Stimulated activated CD4-positive, alpha-beta T cell treated with anti-CD3 and anti-CD28 coated beads, TNF-alpha, amount 100 ng/mL, for 4 hours (primary cell): Measurements from ENCODE around the gene FRMD1.

Experiments
- DNase-seq, 3 experiments: peaks; one replicate each; pipeline ENCODE4 v3.0.0-alpha.2; 2020; ENCODE audit warnings: low read depth in 3 of 3

The FRMD1 gene

DNA sequence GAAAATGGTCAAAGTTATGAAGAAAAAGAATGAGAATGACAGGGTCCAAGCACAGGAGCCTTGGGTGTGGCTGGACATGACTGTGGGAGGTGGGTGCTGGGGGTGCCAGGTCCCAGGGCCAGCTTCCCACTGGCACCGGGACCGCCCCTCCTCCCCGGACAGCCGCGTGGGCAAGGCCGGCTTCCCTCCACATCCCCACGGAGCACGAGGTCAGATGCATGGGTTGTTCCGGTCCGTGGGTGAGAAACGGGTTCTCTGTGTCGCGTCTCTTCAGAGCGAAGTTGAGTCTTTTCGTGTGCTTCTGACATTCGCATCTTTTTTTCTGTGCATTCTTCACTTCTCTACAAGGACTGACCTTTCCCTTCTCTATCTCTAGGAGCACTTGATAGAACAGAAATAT lies 51.5 kb downstream of the FRMD1 start:
- DNase-seq, result no peak

DNA sequence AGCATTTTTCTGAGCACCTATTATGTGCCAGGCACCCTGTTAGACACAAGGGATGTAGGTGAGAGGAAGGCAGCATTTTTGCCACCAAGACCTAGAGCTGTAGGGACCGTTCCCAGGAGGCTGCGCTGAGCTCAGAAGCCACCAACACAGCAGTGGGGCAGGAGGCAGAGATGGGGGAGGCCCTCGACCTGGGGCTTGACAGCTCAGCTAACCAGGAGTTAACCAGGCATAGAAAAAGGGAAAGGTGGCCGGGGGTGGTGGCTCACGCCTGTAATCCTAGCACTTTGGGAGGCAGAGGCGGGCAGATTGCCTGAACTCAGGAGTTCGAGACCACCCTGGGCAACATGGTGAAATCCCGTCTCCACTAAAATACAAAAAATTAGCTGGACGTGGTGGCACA lies 52.1 kb downstream of the FRMD1 start:
- DNase-seq, result no peak

DNA sequence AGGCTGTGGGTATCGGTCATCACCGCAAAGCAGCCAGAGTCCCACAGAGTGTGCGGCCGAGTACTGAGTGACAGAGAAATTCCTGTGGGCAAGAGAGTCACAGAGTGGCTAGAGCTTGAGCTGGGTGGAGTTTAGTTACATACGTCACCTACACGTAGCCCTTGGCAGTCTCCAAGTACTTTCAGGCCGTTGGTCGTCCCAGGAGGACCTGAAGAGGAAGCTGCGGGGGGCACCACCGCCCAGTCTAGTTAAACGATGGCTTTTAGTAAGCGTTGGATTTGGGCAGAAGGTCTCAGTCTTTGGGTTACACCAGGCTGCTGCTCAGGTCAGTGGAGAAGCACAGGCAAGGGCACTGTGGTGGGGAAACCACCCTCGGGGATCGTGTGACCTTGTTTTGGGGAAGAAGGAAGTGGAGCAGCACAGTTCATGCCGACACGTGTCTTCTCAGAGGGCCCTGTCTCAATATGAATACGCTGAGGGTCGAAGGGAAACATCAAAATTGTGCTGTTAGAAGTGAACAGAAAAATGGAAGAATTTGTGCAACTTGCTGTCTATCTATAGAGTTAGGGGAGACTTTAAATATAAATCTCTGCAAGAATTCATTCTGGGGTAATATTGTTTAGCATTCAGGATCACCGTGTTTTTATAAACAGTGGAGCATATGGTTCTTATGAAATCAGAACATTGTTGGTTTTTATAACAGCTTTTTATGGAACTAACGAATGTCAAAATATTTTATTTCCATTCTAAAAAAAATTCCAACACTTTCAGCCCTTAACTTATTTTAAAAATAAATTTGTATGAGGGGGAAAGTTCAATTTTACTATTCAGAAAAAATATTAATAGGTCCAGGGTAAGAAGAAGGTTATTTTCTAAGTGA lies 52.9 kb downstream of the FRMD1 start:
- no peak for DNase-seq

DNA sequence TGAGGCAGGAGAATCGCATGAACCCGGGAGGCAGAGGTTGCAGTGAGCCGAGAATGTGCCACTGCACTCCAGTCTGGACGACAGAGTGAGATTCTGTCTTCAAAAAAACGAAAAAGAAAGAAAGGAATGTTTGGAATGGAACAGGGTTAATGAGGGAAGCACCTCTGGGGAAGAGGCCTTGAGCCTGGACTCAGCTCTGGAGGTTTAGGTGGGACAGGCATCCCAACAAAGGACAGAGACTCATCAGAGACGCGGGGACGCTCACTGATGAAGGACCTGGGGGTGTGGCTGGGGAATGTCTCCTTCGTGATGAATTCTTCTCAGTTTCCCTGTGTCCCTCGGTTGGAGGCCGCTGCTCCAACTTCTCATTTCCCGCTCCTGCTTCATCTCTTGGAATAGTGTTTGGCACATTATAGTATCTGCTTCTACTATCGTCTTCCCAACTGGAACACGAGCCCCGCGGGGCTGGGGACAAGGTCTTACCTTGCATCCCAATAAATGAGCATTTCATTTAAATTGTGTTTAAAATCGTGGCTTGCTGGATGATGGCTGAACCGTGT lies 54.0 kb downstream of the FRMD1 start:
- DNase-seq, result no peak

DNA sequence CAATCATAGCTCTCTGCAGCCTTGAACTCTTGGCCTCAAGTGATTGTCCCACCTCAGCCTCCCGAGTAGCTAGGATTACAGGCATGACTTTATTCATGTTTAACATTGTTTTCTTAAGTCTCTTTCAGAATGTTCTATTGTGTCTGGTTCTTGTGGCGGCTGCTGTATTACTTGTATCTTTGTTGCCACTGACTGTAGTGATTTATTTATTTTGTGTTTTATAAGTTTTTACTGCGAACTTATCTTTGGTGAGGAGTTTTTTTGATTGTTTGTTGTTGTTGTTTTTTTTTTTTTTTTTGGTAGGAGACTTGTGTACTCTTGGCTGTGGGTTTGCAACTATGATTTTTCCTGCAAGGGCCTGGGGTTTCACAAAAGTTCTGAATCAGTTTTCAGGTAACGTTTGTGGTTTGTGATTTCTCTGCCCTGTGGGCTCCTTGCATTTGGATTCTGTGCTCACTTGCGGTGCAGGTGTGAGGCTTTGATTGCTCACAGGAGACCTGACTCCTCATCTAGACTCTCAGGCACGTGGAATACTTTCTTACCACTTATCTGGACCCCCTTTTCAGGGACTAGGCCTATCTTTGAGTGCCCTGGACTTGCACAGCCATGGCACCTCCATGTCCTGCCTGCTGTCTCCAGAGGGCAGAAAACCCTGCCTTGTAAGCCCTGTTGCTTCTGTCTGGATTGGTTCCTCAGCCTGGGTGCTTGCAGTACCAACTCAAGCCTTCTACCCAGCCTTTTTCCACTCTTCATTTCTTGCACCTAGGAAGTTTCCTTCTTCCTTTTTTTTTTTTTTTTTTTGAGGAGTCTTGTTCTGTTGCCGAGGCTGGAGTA lies 56.3 kb downstream of the FRMD1 start:
- DNase-seq, result no peak

DNA sequence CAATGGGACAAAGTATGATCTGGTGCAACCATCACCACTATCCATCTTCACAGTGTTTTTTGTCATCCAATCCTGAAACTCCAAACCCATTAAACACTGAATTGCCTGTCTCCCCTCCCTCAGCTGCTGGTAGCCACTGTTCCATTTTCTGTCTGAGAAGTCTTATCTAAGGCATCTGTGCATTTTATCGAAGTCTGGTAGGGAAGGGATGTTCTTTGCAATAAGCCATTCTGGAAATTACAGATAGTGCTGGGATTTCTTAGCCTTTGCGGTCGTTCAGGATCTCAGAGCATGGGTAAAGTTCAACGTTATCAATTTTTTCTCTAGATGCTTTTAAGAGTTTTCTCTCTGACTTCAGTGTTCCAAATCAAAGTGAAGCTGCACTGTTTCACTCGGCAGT lies 57.4 kb downstream of the FRMD1 start:
- DNase-seq, result no peak

DNA sequence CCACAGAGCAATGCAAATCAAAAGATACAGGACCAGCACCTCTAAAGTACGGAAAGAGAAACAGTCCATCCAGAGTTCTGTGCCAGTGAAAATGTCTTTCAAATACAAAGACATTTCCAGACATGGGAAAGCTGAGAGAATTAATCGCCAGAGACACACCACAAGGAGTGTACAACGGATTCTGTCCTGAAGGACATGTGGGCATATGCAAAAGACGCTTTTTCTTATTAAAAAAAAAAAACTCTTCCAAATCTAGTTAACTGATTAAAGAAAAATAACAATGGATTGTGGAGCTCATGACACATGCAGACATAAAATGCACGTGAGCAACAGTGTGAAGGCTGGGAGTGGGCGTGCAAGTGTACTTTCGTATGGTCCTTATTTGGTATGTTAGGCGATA lies 58.8 kb downstream of the FRMD1 start:
- no peak for DNase-seq

DNA sequence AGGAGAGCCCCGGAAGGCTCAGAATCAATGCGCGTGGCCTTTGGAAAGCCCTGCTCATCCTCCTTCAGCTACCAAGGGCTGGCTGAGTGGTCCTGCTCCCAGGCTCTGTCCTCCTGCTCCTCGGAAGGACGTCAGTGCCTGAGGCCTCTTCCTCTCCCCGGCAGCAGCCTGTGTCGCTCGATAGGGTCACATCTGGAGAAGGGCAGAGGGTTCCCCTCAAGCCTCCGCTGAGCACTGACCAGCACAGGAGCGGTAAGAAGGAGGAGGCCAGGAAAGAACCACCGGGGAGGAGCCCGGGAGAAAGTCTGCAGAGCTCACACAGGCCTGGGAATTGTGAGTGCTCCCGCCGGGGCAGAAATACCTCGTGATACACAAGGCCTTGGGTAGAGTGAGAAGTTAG lies 60.3 kb downstream of the FRMD1 start:
- DNase-seq, result no peak

DNA sequence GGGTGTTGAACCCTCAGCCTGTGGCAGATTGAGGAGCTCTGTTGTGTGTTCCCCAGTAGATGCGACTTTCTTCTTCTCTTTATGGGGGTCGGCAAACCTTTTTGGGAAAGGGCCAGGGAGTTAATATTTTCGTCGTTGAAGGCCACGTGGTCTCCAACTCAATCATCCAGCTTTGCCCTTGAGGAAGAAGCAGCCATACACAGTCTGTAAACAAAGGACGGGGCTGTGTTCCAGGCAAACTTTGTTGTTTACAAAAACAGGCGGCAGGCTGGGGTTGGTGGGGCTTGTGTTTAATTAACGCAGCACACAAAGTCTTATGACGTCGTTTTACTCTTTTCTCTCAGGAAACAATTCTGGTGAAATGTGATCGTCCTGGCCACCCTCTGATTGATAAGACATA lies 61.4 kb downstream of the FRMD1 start:
- no peak for DNase-seq

DNA sequence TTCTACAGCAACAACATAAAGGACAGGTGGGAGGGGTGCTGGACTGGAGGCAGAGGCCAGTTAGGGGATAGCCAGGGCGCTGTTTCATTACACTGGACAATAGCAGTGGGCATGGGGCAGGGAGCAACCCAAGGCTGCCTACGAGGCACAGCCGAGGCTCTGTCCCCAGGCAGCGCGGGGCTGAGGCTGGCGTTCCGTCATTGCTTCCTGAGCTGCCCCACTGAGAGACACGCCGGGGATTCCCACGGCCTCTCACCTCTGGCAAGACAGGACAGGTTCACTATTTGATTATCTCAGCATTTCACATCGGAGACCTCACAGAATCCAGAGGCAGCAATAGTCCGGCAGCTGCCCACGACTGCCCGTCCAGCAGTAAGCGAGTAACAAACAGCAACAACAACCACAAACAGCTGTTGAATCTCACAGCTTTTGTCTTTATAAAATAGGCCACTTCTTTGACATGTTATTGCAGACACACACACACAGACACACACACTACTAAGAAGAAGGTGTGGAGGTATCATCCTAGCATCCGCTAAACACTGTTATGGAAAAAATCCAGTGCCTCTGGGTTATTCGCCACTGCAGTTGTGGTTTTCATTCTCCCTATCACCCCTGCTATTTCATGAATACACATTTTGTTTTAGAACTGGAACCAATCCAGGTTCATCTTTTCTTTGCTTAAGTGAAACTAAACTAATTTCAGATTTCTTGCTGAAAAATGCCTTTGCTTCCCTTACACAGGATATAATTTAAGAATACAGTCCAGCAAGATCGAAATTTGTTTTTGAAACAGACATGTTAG lies 62.1 kb downstream of the FRMD1 start:
- no peak for DNase-seq

DNA sequence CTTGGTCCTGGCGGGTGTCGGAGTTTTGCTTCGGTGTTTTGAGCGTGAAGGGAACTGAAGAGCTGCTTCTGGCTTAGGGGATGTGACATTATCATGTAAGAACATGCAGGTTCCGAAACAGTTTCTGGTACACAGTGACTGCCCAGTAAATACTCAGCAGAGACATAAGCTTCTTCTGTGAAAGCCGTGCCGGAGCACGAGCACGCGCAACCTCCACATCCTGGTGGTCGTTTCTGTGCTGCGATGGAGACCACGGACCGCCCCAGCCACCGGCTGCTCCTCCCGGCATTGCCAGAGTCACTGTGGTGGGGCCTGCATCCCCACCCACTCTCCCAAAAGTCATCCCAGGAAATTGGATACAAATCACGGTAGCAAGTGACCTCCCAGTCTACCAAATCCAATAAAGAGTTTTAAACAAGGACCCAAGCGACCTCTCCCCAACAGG lies 62.8 kb downstream of the FRMD1 start:
- no peak for DNase-seq

DNA sequence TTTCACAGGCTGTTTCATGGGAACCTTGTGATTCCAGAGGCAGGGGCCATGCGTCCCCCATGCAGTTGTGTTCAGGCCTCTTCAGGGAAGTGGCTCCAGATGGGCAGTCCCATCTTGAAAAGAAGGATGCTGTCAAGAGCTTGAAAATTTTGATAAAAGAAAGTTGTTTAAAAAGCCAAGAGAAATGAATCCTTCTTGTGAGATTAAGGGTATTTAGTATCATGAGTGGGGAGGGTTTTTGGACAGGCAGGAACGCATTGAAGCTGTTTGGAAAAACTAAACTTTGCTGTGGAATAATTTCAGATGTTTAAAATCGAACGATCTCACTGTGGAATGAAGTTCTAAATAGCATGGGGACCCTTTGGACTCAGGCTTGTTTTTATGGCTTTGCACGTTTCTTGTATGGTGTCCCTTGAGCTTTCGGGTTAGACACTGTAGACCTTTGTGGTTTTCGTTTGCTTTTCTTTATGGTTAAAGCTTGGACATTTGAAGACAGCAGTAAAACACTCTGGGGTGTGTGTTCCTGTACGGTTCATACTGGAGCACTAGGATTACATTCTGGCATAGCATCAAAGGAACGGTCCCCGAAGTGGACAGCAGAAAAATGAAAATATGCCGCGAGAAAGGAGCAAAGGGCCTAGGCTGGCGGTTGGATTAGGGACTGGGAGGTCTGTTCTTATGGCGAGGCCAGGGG lies 63.4 kb downstream of the FRMD1 start:
- no peak for DNase-seq

DNA sequence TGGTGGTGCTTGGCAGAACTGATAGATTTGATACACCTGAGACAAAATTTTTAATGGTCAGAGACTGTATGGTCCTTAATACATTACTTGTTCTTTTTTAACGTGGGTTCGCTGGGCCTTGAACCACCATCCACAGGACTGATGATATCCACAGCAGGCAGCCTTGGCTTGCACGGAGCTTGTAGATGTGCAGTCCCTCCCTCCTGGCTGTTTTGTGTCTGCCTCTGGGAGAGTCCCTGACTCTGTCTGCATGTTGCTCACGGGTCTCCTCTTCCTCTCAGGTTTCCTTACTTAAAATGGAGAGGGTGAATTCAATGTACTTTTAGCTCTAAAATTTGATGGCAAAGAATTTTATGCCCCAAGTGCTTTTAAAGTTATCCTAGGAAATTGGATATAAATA lies 64.0 kb downstream of the FRMD1 start:
- DNase-seq, result no peak

DNA sequence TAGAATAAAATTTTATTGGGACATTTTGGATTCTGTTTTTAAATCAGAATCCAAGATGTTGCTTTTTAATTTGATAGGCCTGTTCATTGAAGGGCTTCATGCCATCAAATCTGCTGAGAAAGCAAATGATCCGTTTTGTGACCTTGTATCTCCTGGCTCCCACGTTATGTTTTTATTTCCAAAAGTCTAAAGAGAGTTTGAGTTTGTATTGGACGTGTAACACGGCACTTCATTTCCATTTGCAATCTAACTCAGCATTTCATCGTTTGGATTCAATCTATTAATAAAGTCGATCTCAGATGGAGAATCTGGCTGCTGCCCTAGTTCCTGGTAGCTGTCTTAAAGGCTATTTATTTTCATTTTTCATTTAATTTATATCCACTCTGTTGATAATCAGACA lies 64.6 kb downstream of the FRMD1 start:
- no peak for DNase-seq

DNA sequence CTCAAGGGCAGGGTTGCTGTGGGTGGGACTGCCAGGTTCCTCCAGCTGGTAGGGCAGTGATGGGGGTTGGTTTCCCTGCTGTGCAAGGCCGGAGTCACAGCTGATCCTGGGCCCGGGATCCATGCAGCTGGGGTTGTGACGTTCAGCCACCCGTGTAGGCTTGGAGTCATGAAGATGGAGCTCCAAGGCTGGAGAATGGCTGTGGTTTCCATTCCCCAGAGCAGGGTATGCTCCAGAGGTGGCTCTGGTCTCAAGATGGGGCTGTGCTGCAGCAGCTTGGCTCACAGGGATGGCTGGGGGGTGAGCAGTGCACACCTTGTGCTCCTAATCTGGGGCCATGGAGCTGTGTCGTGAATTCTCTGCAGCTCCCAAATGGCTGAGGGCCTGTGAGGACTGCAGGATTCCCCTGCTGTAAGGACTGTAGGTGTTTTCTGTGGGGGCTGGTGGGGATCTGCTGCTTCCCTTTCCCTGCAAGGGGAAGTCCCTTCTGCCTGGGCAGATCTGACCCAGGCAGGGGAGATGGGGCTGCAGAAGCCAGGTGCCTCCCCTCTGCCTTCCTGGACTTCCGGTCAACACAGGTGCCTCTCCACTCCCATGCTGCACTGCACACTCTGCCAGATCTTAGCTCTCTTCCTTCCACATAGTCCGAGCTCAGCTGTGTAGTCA lies 65.6 kb downstream of the FRMD1 start:
- no peak for DNase-seq

DNA sequence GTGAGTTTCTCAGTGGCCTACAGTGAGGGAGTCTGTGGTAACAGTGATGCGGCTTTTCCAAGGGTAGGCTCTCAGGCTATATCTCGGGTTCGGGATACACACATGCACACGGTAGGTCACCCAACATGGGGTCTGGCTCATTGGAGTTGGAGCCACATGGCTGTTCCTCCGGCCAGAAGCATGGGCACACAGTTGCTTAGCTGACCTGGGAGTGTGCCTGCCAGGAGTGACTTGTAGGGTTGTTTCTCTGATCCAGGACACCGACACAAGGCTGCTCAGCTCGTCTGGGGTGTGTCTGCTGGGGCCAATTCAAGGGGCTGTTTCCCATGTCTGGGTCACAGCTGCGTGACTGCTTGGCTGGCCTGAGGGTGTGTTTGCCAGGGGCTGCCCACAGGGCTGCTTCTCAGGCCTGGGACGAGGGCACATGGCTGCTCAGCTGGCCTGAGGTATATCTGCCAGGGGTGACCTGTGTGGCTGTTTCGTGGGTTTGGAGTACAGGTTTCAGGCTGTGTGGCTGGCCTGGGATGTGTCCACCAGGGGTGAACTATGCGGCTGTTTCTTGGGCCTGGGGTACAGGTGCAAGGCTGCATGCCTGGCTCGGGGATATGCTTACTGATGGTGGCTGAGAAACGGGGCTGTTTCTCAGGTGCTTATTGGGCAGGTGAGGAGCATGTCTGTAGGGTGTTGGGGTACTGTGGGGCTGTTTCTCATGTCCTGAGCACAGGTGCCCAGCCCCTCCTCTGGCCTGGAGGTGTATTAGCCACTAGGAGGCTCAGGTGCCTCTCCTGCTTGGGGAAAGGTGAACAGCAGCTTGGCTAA lies 66.4 kb downstream of the FRMD1 start:
- no peak for DNase-seq

DNA sequence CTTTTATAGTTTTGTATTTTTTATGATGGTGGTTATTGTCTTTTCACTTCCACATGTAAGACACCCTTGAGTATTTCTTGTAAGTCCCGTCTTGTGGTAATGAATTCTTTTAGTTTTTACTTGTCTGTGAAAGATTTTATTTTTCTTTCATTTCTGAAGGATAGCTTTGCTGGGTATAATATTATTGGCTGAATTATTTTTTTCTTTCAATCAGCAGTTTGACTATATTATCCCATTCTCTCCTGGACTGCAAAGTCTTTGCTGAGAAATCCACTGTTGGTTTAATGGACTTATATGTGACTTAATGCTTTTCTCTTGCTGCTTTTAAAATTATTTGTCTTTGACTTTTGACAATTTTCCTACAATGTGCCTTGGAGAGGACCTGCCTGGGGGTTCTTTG lies 67.7 kb downstream of the FRMD1 start:
- no peak for DNase-seq

DNA sequence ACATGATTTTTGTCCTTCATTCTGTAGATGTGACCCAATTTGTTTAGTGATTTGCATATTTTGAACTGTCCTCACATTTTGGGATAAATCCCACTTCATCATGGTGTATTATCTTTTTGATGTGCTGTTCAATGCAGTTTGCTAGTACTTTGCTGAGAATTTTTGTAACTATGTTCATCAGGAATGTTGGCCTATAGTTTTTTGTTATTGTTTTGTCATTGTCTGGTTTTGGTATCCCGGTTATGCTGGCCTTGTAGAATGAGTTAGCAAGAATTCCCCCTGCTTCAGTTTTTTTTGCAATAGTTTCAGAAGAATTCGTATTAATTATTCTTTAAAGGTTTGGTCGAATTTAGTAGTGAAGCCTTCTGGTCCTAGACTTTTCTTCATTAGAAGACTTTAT lies 69.7 kb downstream of the FRMD1 start:
- no peak for DNase-seq

DNA sequence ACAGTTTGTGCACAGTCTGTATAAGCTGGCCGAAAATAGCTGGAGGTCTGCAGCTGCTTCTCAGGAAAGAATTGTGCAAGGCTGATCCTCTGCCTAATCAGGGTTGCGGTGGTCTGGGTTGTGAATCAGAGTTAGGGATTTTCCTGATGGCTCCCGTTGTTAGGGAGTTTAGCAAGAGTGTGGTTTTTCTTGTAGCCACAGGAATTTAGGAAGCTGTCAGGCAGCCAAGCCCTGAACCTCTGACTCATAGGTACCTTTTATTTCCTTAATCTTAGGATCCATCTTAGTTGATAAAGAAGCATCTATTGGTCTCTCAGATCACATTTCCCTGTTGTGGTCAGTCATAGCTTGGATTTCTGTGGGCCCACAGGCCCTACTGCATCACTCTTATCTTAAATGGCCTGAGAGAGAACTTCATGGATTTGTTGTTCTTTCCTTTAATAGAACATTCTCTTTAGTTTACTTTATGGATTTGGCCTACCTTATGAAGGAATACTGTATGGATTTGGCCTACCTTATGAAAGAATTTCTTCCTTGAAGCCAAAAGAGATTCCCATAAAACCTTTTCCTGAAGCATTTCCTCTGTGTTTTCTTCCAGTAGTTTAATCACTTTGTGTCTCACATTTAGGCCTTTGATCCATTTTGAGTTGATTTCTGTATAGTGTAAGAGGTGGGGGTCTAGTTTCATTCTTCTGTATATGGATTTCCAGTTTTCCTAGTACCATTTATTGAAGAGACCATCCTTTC lies 71.2 kb downstream of the FRMD1 start:
- DNase-seq, result no peak
